Endometrial microvascular endothelial cells (primary cell): ENCODE measurements around the gene TRHDE. TPM values are rescaled to one million over a fixed set of nuclear protein-coding genes. Genes with fewer than 3 reads are reported as not detected.

Experiments
- in situ Hi-C: cut with HindIII; loops from 2 replicates; pipeline ENCODE4 v1.10.0; 2017; ENCODE audit warnings: low sequenced_read_pairs, low pct_unique_long_range_greater_than_20kb; ENCODE audit errors: inconsistent ontology term
- total RNA-seq: library from RNA; depleted of rRNA; stranded (reverse); fragments of >200 nt; gene quantifications from one replicate; pipeline ENCODE4 v1.2.3, GENCODE V29; 2015; ENCODE audit errors: inconsistent ontology term

TRHDE gene
- total RNA-seq, 1 donor from 2014 or later, result 0.28 TPM

DNA sequence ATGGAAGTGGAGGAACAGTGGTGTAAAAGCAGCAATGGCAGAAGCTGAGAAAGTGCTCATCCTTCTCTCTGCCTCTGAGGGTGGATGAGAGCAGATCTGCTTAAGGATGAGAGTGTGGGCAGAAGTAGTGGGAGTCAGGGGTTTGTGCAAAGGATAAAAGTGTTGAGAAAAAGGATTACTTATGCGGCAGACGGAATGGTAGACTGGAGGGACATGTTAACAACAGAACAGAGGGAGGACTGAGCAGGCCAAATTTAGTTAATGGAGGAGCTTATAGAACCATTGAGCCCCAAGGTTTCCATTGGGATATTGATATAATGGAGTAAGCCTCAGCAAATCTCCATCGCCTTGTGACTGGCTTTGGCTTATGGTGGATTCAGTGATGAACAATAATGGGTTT lies 25.5 kb downstream of the TRHDE start:
- in situ Hi-C loops, result no loop called here

DNA sequence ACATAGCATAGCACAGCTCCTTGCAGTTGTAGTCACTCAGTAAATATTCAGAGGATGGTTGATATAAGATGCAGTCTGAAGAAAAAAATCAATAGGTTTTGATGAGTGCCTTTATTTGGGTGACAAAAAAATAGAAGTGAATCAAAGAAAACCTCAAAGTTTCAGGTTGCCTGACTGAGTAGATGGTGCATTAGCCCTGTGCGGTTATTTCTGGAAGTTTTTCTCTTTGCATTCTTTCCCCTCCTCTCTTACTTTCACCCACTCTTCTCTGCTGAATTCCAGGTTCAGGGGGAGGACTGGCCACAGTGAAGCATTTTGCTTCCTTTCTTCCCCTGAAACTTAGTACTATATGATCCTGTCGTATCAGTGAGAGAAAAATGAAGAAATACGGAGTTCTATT lies 28.6 kb downstream of the TRHDE start:
- in situ Hi-C loops, result no loop called here

DNA sequence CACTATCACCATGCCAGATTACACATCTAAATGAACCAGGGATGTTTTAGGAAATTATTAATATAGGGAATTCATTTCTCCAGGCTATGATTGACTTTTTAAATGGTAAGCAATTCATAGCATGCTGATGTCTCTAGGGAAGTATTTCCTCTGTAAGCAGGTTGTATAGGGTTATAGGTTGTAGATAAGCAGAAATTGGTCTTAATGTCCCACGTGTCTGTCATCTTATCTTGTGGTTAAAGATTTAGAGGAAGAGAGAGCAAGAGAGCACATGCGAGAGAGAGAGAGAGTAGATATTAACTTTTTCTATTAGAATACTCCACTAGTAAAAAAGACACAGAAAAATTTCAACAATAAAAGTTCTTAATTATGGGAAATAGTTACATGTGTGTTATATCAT lies 32.6 kb downstream of the TRHDE start:
- in situ Hi-C loops, result no loop called here

DNA sequence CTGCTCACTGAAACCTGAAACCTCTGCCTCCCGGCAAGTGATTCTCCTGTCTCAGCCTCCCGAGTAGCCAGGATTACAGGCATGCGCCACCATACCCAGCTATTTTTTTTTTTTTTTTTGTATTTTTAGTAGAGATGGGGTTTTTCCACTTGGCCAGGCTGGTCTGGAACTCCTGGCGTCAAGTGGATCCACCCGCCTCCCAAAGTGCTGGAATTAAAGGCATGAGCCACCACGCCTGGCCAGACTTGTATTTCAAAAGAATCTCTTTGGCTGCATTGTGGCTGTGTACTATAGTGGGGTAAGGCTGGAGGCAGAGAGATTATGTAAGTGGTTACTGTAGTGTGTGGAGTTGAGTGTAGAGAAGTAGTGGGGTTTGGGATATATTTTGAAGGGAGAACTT lies 35.1 kb downstream of the TRHDE start:
- in situ Hi-C loops, result no loop called here

DNA sequence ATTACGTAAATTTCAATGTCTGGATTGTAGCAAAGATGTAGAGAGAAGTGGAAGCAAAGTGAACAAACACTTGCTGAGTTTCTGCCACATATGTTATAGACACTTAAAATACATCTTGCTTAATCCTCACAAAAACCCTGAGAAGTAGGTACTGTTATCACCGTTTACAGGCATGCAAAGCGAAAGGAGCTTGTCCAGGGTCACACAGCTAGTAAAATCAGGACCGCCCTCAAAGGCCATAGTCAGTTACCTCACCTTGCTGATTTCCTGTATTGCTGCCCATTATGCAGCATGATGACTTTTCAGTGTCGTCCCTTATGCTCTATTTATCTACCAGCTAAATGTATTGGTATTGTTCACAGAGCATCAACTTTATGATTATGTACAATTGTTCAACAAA lies 39.8 kb downstream of the TRHDE start:
- in situ Hi-C loops, result no loop called here

DNA sequence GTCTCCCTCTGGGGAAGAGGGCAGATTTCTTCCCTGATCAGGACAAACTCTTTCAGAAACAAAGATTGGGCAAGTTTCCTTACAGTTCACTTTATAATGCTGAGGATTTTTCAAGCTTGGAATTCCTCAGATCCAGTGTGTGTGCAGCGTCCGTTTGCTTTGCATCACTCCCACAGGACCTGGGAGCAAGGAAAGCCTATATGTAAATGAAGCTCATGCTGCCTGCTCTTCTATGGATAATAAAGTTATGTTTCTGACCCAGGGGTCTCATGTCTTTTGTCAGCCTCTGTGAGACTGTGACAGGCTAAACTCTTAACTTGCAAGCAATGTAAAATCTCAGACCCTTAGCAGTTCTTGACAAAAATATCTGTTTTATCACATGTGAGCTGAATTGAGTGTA lies 41.6 kb downstream of the TRHDE start:
- in situ Hi-C loops, result no loop called here

DNA sequence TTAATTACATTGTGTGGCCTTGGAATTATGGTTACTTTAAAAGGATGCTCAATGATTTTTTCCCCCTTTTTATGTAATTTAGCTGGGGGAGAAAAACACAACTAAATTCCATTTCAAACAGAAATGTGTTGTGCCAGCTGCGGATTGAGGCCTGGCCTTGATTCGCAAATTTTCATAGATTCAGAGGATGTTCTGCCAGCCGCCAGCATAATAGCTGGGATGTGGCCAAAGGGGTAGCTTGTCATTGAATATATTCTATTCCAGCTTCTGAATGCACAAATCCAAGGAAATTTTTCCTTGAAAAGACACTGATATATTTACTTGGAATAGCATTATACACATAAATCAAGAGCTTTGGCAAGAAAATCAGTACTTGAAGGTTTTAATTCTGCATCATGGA lies 43.7 kb downstream of the TRHDE start:
- in situ Hi-C loops, result no loop called here

DNA sequence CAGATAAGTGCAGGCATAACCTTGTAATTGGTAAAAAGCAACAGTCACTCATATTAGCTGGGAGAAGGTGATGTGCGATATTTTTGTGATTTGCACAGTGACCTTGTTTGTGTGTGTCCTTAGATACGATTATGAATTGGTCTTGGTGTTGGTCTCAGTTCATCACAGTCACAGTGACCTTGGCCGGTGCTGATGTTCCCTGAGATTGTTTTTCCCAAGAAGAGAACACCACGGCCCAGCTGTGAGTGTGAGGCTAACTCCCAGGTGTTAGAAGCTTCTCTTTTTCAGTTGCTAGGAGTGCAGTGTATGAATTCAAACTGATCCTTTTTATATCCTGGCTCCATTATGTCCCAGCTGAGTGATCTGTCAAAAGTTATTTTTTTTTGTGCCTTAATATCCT lies 46.2 kb downstream of the TRHDE start:
- in situ Hi-C loops, result no loop called here

DNA sequence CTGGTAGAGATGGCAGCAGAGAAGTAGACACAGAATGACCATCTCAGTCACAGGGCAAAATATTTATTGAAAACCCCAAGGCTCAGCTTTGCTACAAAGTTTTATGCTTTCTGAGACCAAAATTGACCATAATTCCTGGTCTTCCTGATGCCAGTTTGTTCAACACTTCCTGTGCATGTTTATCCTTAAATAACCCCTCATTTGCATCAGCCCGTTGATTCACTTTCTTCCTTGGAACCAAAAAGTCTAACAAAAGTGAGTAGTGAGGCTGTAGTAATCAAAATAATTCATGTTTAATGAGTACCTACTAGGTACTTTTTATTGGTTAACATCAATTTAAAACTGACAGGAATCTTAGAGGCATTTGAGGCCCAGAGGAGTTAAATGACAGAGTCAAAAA lies 51.7 kb downstream of the TRHDE start:
- in situ Hi-C loops, result no loop called here

DNA sequence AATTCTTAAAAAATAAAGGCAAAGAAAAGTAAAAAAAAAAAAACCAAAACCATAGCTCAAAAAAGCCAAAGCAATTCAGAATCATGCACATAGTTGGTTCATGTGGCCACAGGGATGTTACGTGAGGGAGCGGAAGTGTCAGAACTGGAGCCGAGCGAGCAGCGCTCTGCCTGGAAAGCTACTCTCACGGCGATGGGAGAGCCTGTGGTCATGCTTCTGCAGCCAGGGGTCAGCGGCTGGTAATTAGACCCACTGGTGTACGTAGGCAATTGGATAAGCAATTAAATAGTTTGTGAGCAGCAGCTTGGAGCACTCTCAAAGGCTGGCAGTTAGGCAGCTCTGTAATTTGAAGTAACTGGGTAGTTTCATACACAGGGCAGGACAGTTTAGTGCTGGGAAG lies 58.1 kb downstream of the TRHDE start:
- in situ Hi-C loops, result no loop called here

DNA sequence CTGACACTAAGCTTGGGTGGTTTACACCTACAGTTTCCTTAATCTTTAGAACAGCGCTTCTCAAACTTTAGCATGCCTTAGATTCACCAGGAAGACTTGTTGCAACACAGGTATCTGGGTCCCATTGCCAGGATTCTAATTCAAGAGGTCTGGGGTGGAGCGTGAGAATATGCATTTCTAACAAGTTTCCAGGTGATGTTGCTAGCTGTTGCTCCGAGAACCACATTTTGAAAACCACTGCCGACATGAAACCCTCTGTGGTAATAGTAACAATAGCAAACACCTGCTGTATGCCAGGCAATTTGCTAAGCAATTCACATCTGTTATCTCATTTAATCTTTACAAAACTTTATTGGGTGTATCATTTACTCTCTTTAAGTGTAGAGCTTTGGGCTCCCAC lies 58.6 kb downstream of the TRHDE start:
- in situ Hi-C loops, result no loop called here

DNA sequence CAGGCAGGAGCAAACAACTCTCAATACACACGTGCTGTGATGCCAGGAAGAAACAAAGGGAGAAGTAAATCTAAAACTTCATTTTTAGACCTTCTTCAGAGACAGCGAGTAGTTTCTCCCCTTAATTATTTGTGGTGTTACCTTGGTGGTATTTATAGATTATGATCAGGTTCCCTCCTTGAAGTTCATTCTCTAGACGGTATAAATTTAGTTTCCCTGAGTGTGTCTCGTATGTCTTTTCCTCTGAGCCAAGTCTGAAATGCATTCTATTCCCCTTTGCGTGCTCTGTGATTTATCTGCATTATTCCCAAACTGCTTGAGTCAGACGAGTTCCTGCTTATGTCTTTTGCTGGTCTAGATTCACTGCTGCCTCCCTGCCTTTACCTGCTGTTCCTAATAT lies 65.2 kb downstream of the TRHDE start:
- in situ Hi-C loops, result no loop called here

DNA sequence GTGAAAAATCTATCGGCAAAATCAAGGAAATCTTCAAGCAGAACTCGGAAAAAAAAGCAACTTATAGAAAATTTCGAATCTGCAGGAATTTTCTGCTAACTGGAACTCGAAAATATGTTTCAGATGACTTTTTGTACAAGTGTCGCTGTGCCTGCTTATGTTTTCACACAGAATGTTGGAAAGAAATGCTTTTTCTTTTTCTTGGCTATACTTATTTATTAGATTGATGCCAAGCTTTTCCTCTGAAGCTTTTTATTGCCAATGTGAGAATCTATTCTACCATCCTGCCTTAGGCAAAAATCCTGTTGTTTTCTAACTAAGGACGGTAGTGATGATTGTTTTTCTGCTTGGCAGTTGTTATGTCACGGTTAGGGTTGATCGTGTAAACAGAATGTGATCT lies 65.8 kb downstream of the TRHDE start:
- in situ Hi-C loops, result no loop called here

DNA sequence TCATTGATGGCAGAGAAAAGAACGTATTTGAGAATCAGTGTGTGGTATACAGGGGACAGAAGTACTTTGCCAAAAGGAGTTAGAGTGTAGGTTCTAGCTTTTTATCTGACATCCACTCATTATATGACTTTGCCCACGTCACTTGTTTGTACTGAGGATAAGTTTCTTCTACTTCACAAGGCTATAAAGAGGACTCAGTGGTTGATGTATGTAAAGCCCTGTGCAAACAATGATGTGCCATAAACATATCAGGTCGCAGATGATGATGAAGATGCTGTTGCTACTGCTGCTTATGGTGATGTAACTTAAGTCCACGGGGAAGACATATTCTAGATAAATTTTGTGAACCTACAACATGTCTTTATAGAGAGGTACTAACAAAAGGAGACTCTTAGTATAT lies 66.3 kb downstream of the TRHDE start:
- in situ Hi-C loops, result no loop called here

DNA sequence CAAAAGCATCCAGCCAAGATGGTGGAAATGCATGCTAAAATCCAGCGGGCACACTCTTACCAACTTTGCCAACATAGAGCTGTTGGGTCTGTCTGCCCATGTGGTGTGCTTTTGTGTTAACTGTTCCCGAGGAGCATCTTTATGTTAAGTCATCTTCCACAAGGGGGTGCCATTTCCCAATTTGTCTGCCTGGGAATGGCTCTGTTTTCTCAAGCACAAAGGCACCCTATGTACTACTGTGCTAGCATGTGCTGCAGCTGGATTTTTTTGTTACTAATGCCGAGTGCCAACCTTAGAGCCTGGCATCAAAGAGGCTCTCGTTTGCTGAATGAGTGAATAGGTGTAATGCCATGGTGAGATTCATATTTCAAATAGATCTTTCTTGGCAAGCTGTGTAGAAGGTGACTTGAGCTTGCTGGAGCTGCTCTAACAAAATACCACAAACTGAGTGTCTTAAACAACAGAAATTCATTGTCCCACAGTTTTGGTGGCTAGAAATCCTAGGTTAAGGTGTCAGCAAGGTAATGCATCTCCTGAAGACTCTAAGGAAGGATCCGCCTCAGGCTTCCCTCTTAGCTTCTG lies 74.3 kb downstream of the TRHDE start:
- in situ Hi-C loops, result no loop called here

DNA sequence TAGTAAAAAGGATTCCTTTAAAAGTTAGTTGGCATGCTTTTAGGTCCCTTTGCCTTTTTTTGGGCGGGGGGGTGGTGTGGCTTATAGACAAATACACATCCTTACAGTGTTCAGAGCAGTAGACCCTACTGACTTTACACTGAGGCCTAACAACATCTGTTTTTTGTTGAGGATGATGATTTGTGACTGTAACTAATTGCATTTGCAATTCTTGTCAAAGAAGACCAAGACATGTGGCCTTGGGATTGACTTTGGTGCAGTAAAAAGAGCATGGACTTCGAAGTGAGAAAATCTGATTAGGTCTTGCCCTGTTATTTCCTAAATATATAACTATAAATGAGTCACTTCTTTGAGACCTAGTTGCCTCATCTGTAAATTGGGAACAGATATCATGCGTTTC lies 77.3 kb downstream of the TRHDE start:
- in situ Hi-C loops, result no loop called here

DNA sequence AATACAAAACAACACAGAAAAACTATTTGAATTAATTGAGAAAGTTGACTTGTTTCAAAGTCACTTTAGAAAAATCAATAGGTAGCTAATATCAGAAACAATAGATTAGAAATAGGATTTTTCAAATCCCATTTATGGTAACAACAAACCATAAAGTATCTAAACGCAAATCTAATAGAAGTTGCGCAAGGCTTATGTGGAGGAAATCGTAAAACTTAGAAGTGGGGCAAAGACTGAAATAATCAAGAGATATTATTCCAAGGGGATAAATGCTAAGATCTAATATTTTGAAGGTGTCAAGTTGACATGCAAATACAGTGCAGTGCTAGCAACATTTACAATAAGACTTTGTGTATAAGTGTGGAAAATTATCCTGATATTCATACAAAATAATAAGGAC lies 87.2 kb downstream of the TRHDE start:
- in situ Hi-C loops, result no loop called here

DNA sequence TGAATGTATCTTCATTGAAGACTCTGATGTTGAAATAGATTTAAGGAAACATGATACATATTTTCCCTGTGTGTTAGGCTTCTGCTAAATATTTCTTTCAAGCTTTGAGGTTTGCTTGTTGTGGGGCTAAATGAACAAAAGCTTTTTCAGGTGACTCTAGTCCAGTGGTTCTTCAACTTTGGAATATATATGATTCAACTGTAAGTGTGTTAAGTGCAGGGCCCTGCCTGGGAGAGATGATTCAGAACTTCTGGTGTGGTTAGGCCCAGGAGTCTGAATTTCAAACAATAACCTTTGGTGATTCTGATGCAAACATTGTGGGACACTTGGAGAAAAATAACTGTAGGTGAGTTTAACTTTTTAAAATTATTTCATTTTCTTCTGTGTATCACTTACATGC lies 93.0 kb downstream of the TRHDE start:
- in situ Hi-C loops, result no loop called here

DNA sequence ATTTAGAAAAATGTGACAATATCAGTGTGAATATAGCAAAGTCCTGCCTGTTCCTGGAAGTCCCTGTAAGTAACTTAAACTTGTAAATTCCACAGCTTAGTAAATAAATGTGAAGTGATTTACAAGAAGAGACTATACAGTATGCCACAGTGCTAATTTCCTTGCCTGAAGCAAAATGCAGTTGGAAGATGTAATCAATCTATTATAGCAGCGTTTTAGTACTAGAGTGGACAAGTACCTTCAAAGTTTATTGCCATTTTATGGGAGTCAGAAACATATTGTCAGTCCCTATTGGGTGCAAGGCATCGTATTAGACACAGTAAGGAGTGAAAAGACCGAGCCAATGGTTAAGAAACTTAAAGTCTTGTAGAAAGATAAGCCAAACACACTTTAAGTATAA lies 94.1 kb downstream of the TRHDE start:
- in situ Hi-C loops, result no loop called here

DNA sequence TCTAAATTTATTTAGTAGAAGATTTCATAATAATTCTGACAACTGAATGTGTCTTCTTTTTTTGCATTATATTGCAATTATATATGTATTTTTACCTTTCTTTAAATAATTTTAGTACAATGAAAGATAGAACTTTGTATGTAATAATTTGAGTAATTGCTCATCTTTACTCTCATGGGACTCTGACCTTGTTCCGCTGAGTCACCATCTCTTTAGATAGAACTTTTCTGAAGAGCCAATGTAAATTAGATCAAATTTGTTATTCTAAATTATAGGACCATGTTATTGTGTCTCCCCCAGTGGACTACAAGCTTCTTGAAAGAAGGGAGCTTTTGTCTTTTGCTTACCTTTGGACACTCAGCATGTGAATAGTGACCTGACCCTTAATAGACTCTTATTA lies 96.1 kb downstream of the TRHDE start:
- in situ Hi-C loops, result no loop called here

DNA sequence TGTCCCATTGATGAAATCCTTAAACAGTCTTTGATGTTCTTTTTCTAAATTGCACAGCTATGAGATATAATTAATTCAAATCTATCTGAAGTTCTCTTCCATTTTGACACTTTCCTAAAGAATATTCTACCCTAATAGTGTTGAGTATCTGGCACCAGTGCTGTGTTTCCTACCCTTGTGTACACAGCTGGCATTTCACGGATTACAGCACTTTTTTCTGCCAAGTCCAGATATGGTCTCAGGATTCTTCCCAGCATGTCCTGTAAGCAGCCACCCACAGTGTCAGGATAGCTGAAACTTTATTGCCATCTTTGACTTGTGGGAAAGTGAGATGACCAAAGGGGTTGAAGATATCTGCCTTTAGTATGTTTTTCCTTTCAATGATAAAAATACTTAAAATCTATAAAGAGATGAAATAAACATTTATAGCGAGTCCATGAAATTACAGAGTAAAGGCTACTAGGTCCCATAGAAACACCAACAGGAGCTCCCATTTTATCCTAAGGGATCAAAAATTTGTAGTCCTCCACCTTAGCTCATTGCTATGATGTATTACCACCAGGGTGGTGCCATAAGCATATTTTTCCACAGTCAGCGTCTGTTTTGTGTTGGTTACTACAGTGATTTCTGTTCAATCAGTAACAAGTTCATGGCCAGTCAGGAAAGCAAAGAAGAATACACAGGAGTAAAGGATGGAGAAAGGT lies 96.7 kb downstream of the TRHDE start:
- in situ Hi-C loops, result no loop called here
